Retinal pigment epithelial cell (primary cell): ENCODE results near the gene PAPLN.

Experiments used
- DNase-seq: peaks from one replicate; pipeline ENCODE4 v3.0.0-alpha.2; 2010; ENCODE audit warnings: low read depth
- H3K4me3 ChIP-seq: 2 replicates; pipeline ENCODE4 v1.5.1; 2011; ENCODE audit warnings: mild to moderate bottlenecking, low read length, control low read depth, moderate library complexity
- TF ChIP-seq, protein P1 (sequence below): conservative IDR thresholded peaks from 2 replicates; pipeline ENCODE4 v1.5.1; 2011; ENCODE audit warnings: low read depth, low read length, control low read depth, inconsistent platforms

The PAPLN gene

GRCh38 chr14:73312687-73313086 lies 75.4 kb downstream of the PAPLN start:
- TF ChIP-seq, protein P1, sequence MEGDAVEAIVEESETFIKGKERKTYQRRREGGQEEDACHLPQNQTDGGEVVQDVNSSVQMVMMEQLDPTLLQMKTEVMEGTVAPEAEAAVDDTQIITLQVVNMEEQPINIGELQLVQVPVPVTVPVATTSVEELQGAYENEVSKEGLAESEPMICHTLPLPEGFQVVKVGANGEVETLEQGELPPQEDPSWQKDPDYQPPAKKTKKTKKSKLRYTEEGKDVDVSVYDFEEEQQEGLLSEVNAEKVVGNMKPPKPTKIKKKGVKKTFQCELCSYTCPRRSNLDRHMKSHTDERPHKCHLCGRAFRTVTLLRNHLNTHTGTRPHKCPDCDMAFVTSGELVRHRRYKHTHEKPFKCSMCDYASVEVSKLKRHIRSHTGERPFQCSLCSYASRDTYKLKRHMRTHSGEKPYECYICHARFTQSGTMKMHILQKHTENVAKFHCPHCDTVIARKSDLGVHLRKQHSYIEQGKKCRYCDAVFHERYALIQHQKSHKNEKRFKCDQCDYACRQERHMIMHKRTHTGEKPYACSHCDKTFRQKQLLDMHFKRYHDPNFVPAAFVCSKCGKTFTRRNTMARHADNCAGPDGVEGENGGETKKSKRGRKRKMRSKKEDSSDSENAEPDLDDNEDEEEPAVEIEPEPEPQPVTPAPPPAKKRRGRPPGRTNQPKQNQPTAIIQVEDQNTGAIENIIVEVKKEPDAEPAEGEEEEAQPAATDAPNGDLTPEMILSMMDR, result no peak
- no peak for DNase-seq
- H3K4me3 ChIP-seq, result no peak overlapping the region

- no peak for DNase-seq
- TF ChIP-seq, protein P1, result no peak
- H3K4me3 ChIP-seq, result no peak overlapping the region
Observed at GRCh38 chr14:73313151-73313550, 75.8 kb downstream of the PAPLN start.

DNA sequence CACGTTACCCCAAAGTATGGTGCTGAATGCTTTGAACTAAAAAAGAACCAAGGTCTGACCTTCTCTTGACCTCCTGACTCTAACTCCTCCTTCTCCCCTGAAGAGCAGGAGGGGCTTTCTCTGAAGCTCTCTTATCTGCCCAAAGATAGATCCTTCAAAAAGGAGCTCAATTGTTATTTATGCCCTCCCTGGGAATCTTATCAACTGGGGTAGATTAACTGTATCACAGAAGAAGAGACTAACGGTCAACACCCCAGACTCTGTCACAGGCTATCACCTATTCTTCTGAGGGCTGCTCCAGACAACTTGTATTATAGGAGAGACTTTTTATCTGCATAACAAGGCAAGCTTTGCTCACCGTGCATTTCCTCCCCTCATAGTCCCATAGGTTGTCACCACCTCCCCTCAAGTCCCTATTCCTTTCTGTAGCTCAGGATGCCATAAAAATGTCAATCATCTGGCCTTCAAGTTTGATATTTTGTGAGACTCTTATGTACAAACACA lies 86.6 kb downstream of the PAPLN start:
- TF ChIP-seq, protein P1, result no peak
- H3K4me3 ChIP-seq, result no peak overlapping the region
- no peak for DNase-seq
